Adipocyte (in vitro differentiated cells): ENCODE data around the gene IRF8.

Experiments
- DNase-seq: peaks from one replicate; pipeline ENCODE4 v3.0.0-alpha.2; 2015; ENCODE audit warnings: low read depth
- H3K27me3 ChIP-seq: replicated peaks from 2 replicates; pipeline ENCODE4 v1.7.0; 2013; ENCODE audit warnings: mild to moderate bottlenecking, low read length, moderate library complexity; ENCODE audit not compliant: control insufficient read depth, insufficient read depth
- H3K36me3 ChIP-seq: 2 replicates; pipeline ENCODE4 v1.7.0; 2013; ENCODE audit warnings: low read length, mild to moderate bottlenecking, moderate library complexity; ENCODE audit not compliant: control insufficient read depth, insufficient read depth, severe bottlenecking
- H3K4me1 ChIP-seq: 2 replicates; pipeline ENCODE4 v1.7.0; 2013; ENCODE audit warnings: mild to moderate bottlenecking, low read length, moderate library complexity; ENCODE audit not compliant: control insufficient read depth, insufficient read depth
- H3K4me3 ChIP-seq: 2 replicates; pipeline ENCODE4 v1.7.0; 2013; ENCODE audit warnings: mild to moderate bottlenecking, low read length, moderate library complexity
- H3K9ac ChIP-seq: 2 replicates; pipeline ENCODE4 v1.7.0; 2013; ENCODE audit warnings: mild to moderate bottlenecking, low read length, moderate library complexity
- H3K9me3 ChIP-seq: 2 replicates; pipeline ENCODE4 v1.7.0; 2013; ENCODE audit warnings: mild to moderate bottlenecking, low read length, moderate library complexity; ENCODE audit not compliant: control insufficient read depth

The IRF8 gene

DNA sequence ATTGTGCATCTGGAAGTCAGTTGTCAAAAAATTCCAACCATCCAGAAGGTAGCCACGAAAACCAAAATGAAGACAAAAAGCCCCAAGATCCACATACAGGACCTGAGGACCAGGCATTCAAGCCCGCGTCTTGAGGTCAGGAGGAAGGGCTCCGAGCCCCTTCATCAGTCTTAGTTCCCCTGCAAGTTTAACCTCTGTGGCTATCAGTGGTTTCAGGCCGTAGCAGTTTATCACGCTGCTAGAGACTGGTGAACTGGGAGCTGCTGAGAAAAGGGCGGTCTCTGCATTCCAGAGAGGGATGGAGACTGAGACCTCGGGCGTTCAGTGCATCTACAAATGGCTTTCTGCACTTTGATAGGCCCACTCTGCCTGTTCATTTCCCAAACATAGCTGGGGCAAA lies 70.6 kb downstream of the IRF8 start:
- no peak overlapping the region for H3K4me3 ChIP-seq
- H3K36me3 ChIP-seq = no peaks in the 10 kb centered on the region
- H3K4me1 ChIP-seq = peaks cover 9% of the 10 kb centered on the region
- no peak overlapping the region for H3K9ac ChIP-seq
- no peaks in the 10 kb centered on the region for H3K9me3 ChIP-seq
- peak; percentile 22 for DNase-seq
- H3K27me3 ChIP-seq = peaks cover 49% of the 10 kb centered on the region

DNA sequence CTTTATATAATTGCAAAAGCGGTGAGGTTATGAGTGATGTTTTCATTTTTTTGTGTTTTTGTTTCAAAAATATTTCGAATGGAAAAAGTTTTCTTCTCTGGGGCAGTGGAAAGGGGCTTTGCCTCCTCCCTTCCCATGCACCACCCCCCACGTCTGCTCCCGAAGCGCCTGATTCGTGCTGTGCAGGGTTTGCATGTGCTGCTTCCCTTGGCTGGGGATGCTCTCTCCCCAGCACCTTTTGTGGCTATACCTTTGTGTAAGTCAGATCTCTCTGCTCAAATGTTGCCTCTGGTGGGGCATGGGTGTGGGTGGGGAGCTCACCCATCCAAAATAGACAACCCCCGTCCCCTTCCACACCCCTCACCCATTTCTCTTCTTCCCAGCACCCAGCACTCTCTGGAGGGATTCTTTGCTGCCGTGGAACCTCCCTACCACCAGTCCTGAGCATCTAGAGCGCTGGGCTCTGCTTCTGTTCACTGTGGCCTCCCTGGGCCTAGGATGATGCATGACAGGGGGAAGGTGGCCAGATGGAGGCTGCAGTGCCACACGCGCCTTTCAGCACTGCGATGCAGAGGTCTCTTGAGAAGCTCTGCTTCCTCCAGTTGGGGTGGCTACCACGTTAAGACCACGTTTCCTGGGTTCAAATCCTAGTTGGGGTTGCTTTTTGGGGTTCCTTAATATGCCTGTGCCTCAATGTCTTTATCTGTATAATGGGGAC lies 71.2 kb downstream of the IRF8 start:
- H3K36me3 ChIP-seq = no peaks in the 10 kb centered on the region
- peaks cover 9% of the 10 kb centered on the region for H3K4me1 ChIP-seq
- no peaks in the 10 kb centered on the region for H3K9me3 ChIP-seq
- no peak overlapping the region for H3K4me3 ChIP-seq
- H3K9ac ChIP-seq = no peak overlapping the region
- H3K27me3 ChIP-seq = peaks cover 51% of the 10 kb centered on the region
- no peak for DNase-seq

DNA sequence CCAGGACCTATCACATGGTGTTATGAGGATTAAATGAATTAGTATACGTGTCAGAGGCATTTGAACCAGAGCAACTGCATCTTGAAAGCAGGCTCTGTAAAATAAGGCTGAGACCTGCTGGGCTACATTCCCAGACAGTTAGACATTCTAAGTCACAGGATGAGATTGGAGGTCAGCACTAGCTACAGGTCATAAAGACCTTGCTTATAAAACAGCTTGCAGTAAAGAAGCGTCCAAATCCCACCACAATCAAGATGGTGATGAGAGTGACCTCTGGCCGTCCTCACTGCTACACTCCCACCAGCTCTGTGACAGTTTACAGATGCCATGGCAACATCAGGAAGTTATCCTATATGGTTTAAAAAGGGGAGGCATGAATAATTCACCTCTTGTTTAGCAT lies 71.8 kb downstream of the IRF8 start:
- Histone ChIP-seq H3K9me3 (no peaks in the 10 kb centered on the region), H3K9ac (no peak overlapping the region), H3K4me1 (peaks cover 9% of the 10 kb centered on the region), H3K36me3 (no peaks in the 10 kb centered on the region), H3K27me3 (peaks cover 50% of the 10 kb centered on the region), H3K4me3 (no peak overlapping the region)
- DNase-seq = no peak
